ENCODE data around the gene VRK1.
"Not testable (repeated sequence)": the region's sequence is repeated elsewhere in the genome, so short reads cannot be mapped to it uniquely, and the experiment has no call there.

Gene VRK1, protein sequence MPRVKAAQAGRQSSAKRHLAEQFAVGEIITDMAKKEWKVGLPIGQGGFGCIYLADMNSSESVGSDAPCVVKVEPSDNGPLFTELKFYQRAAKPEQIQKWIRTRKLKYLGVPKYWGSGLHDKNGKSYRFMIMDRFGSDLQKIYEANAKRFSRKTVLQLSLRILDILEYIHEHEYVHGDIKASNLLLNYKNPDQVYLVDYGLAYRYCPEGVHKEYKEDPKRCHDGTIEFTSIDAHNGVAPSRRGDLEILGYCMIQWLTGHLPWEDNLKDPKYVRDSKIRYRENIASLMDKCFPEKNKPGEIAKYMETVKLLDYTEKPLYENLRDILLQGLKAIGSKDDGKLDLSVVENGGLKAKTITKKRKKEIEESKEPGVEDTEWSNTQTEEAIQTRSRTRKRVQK

DNA sequence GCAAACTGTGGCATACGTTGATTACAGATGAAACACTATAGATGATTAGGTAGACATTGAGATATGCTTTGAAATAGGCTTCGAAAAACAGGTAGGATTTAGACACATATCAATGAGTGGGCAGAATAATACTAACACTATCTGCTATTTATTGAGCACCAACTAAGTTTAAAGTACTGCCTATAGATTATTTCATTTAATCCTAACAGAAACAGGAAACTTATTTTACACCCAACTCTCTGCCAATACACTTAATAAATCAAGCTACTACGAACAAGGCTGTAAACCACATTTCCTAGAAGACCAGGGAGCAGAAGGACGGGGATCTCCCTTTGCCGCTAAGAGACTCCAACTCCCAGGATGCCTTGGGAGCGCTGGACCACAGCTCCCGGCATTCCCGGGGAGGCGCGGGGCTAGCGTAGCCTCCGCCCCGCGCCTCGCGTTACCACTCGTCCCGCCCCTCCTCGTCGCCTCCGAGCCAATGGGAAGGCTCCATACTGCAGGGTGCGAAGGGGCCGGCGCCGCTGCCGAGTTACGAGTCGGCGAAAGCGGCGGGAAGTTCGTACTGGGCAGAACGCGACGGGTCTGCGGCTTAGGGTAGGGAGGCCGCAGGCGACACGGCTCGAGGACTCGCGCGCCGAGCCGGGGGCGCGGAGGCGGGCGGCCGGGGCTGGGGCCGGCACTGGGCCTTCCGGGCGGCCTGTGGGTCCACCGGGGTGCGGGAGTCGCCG lies at the start of gene VRK1:
Gene VRK1 (plus strand): TSS at position 532 of the 731 bp plus-strand sequence. CDS start 36,090 bp downstream, outside the sequence.
- DNase-seq (ENCODE audit: low read depth), result peak; percentile 94

DNA sequence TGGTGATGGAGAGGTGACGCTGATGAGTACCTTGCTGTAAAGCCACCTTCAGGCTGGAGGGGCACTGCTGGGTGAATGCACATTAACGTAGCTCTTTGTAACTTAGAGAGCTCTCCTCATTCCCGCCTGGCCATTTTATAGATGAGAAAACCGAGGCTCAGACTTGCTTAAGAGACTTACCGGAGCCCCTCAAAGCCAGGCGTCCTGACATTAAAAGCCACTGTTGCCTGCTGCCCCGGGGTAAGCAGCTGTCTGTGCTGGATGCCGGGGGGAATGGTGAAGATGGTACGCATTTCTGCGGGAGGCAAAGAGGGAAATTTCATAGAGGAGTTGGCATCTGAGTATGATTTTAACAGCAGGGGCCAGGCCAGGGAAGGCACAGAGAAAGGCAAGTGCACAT lies 49.6 kb upstream of the VRK1 start:
- no peak for DNase-seq (ENCODE audit: low read depth)

GRCh38 chr14:96748362-96748761 lies 48.8 kb upstream of the VRK1 start:
- DNase-seq (ENCODE audit: low read depth), result no peak

DNA sequence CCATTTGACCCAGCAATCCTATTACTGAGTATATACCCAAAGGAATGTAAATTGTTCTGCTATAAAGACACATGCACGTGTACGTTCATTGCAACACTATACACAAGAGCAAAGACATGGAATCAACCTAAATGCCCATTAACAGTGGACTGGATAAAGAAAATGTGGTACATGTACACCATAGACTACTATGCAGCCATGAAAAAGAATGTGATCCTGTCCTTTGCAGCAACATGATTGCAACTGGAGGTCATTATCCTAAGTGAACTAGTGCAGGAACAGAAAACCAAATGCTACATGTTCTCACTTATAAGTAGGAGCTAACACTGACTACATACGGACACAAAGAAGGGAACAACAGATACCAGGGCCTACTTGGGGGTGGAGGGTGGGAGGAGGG lies 45.7 kb upstream of the VRK1 start:
- DNase-seq (ENCODE audit: low read depth), result no peak

DNA sequence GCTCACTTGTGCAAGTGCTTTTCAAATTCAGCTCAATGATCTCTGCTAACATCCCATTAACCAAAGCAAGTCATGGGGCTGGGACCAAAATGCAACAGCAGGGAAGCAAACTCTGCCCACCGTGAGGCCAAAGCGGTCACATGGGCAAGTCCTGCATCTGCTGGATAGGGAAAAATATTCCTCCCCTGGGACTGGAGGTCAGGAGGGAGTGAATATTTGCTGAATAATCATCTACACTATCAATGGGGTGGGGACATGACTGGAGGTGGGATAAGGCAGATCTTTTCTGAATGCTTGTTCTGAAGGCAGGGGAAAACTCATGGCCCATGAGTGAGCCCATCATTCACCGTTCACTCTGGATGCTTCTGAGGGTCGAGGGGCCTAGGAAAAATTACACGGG lies 45.1 kb upstream of the VRK1 start:
- no peak for DNase-seq (ENCODE audit: low read depth)

DNA sequence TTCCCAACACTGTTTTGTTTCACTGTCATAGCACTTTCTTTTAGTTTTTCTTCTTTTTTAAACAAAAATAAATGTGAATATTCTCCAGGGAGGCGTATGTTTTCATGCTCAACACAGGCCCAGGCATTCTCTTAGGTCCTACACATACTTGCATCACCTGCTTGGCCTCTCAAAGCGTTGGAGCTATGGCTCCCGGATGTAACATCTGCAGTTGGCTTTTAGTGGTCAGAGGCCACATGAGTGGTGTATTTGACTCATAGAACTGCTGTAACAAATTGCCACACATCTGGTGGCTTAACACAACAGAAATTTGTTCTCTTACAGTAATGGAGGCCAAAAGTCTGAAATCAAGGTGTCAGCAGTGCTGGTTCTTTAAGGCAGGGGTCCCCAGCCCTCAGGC lies 44.6 kb upstream of the VRK1 start:
- DNase-seq (ENCODE audit: low read depth), result no peak

- no peak for DNase-seq (ENCODE audit: low read depth)
These were observed 42.9 kb upstream of the VRK1 start for GRCh38 chr14:96754162-96754844.

- no peak for DNase-seq (ENCODE audit: low read depth)
These were observed 42.4 kb upstream of the VRK1 start for GRCh38 chr14:96754845-96755184.

GRCh38 chr14:96756745-96757144 lies 40.4 kb upstream of the VRK1 start:
- no peak for DNase-seq (ENCODE audit: low read depth)

DNA sequence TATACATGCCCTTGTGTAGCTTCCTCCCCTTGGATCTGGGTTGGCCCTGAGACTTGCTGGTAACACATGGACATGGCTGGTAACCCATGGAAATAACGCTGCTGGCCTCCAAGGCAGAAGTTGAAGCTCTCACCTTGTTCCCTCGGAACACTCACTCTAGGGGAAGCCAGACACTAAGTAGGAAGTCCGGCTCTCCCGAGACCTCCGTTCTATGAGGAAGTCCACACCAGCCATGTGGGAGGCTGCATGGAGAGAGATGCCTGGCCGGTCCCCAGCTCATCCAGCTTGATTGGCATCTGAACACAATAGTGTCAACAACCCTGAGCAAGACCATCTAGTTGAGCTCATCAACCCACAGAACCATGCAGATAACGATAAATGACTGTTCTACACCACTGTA lies 39.7 kb upstream of the VRK1 start:
- no peak for DNase-seq (ENCODE audit: low read depth)

DNA sequence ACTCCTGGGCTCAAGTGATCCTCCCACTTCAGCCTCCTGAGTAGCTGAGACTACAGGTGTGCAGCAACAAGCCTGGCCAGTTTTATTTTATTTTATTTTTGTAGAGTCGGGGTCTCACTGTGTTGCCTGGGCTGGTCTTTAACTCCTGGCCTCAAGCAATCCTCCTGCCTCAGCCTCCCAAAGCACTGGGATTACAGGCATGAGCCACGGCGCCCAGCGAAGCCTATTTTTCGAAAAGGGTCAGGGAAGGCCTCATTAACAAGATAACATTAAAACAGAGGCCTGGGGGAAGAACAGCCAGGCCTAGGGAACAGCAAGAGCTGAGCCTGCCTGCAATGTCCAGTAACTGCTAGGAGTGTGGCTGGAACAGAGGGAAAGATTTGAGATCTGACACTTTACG lies 36.1 kb upstream of the VRK1 start:
- DNase-seq (ENCODE audit: low read depth), result no peak

- no peak for DNase-seq (ENCODE audit: low read depth)
These were observed 34.5 kb upstream of the VRK1 start for GRCh38 chr14:96762650-96763049.

GRCh38 chr14:96764012-96764411 lies 33.2 kb upstream of the VRK1 start:
- DNase-seq (ENCODE audit: low read depth), result no peak

DNA sequence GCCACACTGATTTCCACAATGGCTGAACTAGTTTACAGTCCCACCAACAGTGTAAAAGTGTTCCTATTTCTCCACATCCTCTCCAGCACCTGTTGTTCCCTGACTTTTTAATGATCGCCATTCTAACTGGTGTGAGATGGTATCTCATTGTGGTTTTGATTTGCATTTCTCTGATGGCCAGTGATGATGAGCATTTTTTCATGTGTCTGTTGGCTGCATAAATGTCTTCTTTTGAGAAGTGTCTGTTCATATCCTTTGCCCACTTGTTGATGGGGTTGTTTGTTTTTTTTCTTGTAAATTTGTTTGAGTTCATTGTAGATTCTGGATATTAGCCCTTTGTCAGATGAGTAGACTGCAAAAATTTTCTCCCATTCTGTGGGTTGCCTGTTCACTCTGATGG lies 32.0 kb upstream of the VRK1 start:
- DNase-seq (ENCODE audit: low read depth), result not testable (repeated sequence)

- no peak for DNase-seq (ENCODE audit: low read depth)
These were observed 24.3 kb upstream of the VRK1 start for GRCh38 chr14:96772929-96773328.

GRCh38 chr14:96776791-96777190 lies 20.4 kb upstream of the VRK1 start:
- no peak for DNase-seq (ENCODE audit: low read depth)

- no peak for DNase-seq (ENCODE audit: low read depth)
These were observed 16.7 kb upstream of the VRK1 start for GRCh38 chr14:96780500-96780899.

- DNase-seq (ENCODE audit: low read depth), result no peak
These were observed 15.8 kb upstream of the VRK1 start for GRCh38 chr14:96781371-96781770.

- DNase-seq (ENCODE audit: low read depth), result no peak
These were observed 14.7 kb upstream of the VRK1 start for GRCh38 chr14:96782436-96782835.

DNA sequence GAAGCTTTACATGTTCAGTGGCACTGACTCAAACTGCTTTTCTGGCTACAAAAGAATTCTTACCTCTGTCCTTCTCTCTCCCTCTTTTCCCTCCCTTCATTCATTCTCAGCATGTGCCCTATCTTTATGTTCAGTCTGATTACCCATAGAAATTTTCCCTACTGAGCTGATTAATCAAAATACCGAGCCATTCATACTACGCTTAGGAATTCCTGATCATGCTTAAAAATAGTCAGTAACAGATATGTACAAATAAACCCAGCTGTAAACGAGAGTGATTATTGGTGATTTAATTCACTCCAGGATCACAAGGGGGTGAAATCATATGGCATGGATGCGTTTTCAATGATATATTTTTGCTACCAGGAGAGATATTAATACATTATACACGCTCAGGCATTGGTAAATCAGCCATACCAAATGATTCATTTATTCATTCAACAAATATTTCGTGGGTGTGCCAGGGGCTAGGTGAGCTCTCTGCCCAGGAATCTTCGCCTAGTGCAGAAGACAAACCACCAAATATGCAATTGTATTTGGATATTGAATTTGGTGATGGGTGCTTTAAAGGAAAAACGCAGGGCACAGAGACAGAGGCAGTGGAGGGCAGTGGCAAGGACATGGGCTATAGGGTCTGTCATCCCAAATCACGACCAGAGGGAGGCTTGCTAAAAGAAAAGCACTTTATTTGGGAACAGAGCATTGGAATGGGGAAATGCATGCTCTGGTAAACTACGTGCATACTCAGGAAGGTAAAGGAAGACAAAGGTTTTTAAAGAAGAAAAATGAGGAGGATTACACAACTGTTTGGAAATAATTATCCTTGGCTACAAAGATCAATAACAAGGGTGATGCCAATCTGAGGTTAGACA lies 13.9 kb upstream of the VRK1 start:
- no peak for DNase-seq (ENCODE audit: low read depth)

DNA sequence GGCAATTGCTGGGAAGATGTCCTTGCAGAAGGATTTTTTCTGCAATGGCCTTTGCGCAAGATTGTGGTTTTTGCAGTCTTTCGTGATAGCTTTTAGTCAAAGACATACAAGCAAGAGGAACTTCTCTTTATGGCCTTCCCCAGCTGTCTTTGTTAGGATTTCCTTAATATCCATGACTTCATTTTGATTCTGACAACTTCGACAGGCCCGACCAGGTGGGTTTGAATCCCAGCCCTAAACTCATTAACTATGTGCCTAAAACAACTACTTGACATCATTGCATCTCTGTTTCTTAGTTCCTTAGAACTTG lies 13.3 kb upstream of the VRK1 start:
- no peak for DNase-seq (ENCODE audit: low read depth)

DNA sequence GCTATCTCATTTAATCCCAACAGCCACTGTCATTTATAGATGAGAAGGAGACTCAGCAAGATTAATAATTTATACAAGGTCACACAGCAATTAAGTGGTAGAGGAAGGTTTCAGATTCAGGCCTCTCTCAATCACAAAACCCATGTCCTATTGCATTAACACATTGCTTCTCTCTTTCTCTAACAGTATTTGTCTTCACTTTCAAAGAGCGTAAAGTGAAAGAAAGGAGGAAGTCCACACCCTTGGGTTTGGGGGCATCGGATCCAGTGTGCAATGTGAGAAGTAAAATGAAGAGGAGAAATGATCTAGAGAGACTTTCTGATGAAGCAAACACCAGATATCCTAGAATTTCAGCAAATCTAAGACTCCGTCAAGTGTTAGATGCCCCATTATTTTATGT lies 7.0 kb upstream of the VRK1 start:
- DNase-seq (ENCODE audit: low read depth), result no peak
